Keratinocyte (primary cell): ENCODE data around the gene CIT. TPM values are rescaled to one million over a fixed set of nuclear protein-coding genes. Genes with fewer than 3 reads are reported as not detected.

Experiments used
- DNase-seq: peaks from one replicate; pipeline ENCODE4 v3.0.0-alpha.2; 2011; ENCODE audit warnings: low read depth, missing footprints, low spot score
- FAIRE-seq: peaks from 2 replicates; lab custom pipeline; 2011; peaks lifted over from hg19 to GRCh38; lab: Jason Lieb, UNC
- H2AFZ ChIP-seq: 2 replicates; pipeline ENCODE4 v1.6.0; 2012; ENCODE audit warnings: low read length, control low read depth, inconsistent platforms; ENCODE audit not compliant: control insufficient read depth
- H3K27ac ChIP-seq: 2 replicates; pipeline ENCODE4 v1.5.1; 2011; ENCODE audit warnings: low read length; ENCODE audit not compliant: control insufficient read depth, insufficient read depth
- H3K27me3 ChIP-seq: 3 replicates; pipeline ENCODE4 v1.6.0; 2011; ENCODE audit warnings: low read length; ENCODE audit not compliant: control insufficient read depth, insufficient read depth; ENCODE audit errors: extremely low read depth
- H3K36me3 ChIP-seq, 2 experiments: 2 replicates in 1 of 2; 3 replicates in 1 of 2; pipeline ENCODE4 v1.5.1; 2011; ENCODE audit warnings: low read length in 2 of 2, mild to moderate bottlenecking in 1 of 2; ENCODE audit not compliant: control insufficient read depth in 2 of 2, insufficient read depth in 2 of 2; ENCODE audit errors: extremely low read depth in 1 of 2
- H3K4me1 ChIP-seq: 3 replicates; pipeline ENCODE4 v1.5.1; 2011; ENCODE audit warnings: low read length; ENCODE audit not compliant: control insufficient read depth, insufficient read depth; ENCODE audit errors: extremely low read depth
- H3K4me2 ChIP-seq: 3 replicates; pipeline ENCODE4 v1.6.0; 2011; ENCODE audit warnings: low read depth, low read length; ENCODE audit not compliant: control insufficient read depth, insufficient read depth; ENCODE audit errors: extremely low read depth
- H3K4me3 ChIP-seq, 3 experiments: fragments of 200-600 bp in 1 of 3; sonication (generic) in 1 of 3; 2 replicates in 2 of 3; 3 replicates in 1 of 3; pipeline ENCODE4 v1.5.1; 2011 to 2016; ENCODE audit warnings: low read length in 3 of 3, mild to moderate bottlenecking in 3 of 3, control low read depth in 2 of 3, inconsistent platforms in 1 of 3, low read depth in 1 of 3, mixed read lengths in 1 of 3, mixed run types in 1 of 3, moderate library complexity in 1 of 3; ENCODE audit not compliant: control insufficient read depth in 2 of 3, insufficient read depth in 2 of 3; ENCODE audit errors: extremely low read depth in 1 of 3
- H3K79me2 ChIP-seq: 2 replicates; pipeline ENCODE4 v1.6.0; 2012; ENCODE audit warnings: low read length; ENCODE audit not compliant: control insufficient read depth, insufficient read depth
- H3K9ac ChIP-seq: 3 replicates; pipeline ENCODE4 v1.6.0; 2011; ENCODE audit warnings: low read length; ENCODE audit not compliant: control insufficient read depth, insufficient read depth; ENCODE audit errors: extremely low read depth
- H3K9me1 ChIP-seq: 3 replicates; pipeline ENCODE4 v1.6.0; 2011; ENCODE audit warnings: low read length; ENCODE audit not compliant: control insufficient read depth, insufficient read depth; ENCODE audit errors: extremely low read depth
- H3K9me3 ChIP-seq: 2 replicates; pipeline ENCODE4 v1.5.1; 2012; ENCODE audit warnings: low read depth, low read length; ENCODE audit not compliant: control insufficient read depth
- H4K20me1 ChIP-seq: 3 replicates; pipeline ENCODE4 v1.6.0; 2011; ENCODE audit warnings: low read length; ENCODE audit not compliant: control insufficient read depth, insufficient read depth; ENCODE audit errors: extremely low read depth
- EZH2 ChIP-seq: IDR thresholded peaks from one replicate; pipeline ENCODE4 v1.6.1; 2012; ENCODE audit warnings: inconsistent platforms, mild to moderate bottlenecking, low read length, moderate library complexity
- dilution Hi-C: fragments of 300-500 bp; cut with MboI; formaldehyde crosslinking; loops from one replicate; pipeline ENCODE4 v1.7.0; 2020; ENCODE audit warnings: low sequenced_read_pairs; ENCODE audit not compliant: extremely low pct_ligation_motif_present
- polyA plus RNA-seq, 5 experiments: library from polyadenylated mRNA; depleted of rRNA in 3 of 5; stranded (reverse) in 3 of 5; stranded (forward) in 1 of 5; unstranded in 1 of 5; fragments of >200 nt; gene quantifications; 1 replicate in 1 of 5; 2 replicates in 3 of 5; 3 replicates in 1 of 5; pipeline versions ENCODE4 v1.2.1 to v1.2.3, GENCODE V29; 2011 to 2012; ENCODE audit warnings: missing spikeins in 2 of 5, low read depth in 1 of 5, low replicate concordance in 1 of 5
- TF ChIP-seq, protein P1 (sequence below), 3 experiments: IDR thresholded peaks in 1 of 3; conservative IDR thresholded peaks in 1 of 3; optimal IDR thresholded peaks in 1 of 3; 2 replicates in 2 of 3; 3 replicates in 1 of 3; pipeline versions ENCODE3 to v1.5.1; 2011; ENCODE audit warnings: low read length in 3 of 3, mild to moderate bottlenecking in 3 of 3, moderate library complexity in 2 of 3, control low read depth in 1 of 3, inconsistent platforms in 1 of 3; ENCODE audit not compliant: insufficient read depth in 2 of 3; ENCODE audit errors: extremely low read depth in 1 of 3

CIT gene
- polyA plus RNA-seq, 1 donor (not counting 4 experiments of a cell fraction or from before 2014, with no cell fraction given) = 6.2 TPM

DNA sequence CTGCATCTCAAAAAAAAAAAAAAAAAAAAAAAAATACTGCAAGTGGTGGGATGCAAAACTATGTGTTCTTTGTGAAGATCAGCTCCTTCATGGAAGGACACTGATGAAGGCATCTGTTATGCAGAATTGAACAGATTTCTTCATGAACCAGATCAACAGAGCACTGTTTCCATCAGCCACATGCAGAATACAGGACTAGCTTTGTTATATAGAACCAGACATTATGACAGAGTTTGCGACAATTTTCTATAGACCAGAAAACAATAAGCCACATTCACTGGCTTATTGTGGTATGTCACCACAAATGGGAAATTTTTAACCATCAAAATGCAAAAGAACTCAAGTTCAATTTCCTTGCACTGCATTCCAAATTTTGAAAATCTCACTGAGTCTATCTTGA is 34.7 kb downstream of the CIT start:
- no peak overlapping the region for H3K4me2 ChIP-seq
- TF ChIP-seq, protein P1, sequence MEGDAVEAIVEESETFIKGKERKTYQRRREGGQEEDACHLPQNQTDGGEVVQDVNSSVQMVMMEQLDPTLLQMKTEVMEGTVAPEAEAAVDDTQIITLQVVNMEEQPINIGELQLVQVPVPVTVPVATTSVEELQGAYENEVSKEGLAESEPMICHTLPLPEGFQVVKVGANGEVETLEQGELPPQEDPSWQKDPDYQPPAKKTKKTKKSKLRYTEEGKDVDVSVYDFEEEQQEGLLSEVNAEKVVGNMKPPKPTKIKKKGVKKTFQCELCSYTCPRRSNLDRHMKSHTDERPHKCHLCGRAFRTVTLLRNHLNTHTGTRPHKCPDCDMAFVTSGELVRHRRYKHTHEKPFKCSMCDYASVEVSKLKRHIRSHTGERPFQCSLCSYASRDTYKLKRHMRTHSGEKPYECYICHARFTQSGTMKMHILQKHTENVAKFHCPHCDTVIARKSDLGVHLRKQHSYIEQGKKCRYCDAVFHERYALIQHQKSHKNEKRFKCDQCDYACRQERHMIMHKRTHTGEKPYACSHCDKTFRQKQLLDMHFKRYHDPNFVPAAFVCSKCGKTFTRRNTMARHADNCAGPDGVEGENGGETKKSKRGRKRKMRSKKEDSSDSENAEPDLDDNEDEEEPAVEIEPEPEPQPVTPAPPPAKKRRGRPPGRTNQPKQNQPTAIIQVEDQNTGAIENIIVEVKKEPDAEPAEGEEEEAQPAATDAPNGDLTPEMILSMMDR (optimal IDR thresholded peaks at IDR 0.05 in 1 of 3, IDR thresholded peaks at IDR 0.05 in 1 of 3, conservative IDR thresholded peaks at IDR 0.05 in 1 of 3; ENCODE audit: extremely low read depth in 1 of 3, insufficient read depth in 2 of 3, low read length in 3 of 3) = no peak
- TF ChIP-seq EZH2 = no peak
- H3K4me3 ChIP-seq = no peak overlapping the region
- H3K9me3 ChIP-seq = no peaks in the 10 kb centered on the region
- dilution Hi-C loops = no loop called here
- DNase-seq = no peak
- no peaks in the 10 kb centered on the region for H3K79me2 ChIP-seq
- H3K4me1 ChIP-seq = no peaks in the 10 kb centered on the region
- no peaks in the 10 kb centered on the region for H3K9me1 ChIP-seq
- FAIRE-seq = no peak
- H3K27ac ChIP-seq = no peak overlapping the region
- no peaks in the 10 kb centered on the region for H3K27me3 ChIP-seq
- H3K36me3 ChIP-seq = no peaks in the 10 kb centered on the region
- H3K9ac ChIP-seq = no peak overlapping the region
- no peak overlapping the region for H2AFZ ChIP-seq
- H4K20me1 ChIP-seq = no peaks in the 10 kb centered on the region

DNA sequence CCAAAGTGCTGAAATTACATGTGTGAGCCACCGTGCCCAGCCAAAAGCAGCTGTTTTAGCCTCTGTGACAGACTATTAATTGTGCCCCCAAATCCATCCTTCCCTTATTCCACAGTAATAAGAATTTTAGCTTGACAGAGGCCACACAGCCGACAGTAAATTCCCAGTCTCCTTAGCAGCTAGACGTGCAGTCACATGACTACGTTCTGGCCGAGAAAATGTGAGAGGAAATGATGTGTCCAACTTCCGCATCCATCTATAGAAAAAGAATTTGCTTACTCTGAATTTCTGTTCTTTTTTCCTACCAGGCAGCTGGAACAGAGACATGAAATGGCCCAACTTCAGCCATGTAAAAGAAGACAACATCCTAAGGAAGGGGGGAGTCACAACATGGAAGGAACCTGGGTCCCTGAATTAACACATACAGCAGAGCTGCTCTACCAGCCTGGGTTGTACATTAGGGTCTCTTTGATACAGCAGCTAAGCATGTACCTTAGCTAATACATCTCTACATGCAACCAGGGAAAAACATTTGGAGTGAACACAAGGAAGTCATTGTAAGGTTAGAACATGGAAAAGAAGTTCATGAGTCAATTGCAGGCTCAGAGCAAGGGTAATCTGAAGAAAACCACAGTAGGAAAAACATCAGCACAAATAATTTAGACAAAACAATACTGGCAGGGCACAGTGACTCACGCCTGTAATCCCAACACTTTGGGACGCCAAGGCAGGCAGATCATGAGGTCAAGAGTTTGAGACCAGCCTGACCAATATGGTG is 35.5 kb downstream of the CIT start:
- dilution Hi-C loops = no loop called here
- Histone ChIP-seq H3K9me1 (no peaks in the 10 kb centered on the region), H3K4me1 (peaks cover 5% of the 10 kb centered on the region), H3K27ac (no peak overlapping the region), H4K20me1 (no peaks in the 10 kb centered on the region), H2AFZ (no peak overlapping the region), H3K4me3 (no peak overlapping the region), H3K79me2 (no peaks in the 10 kb centered on the region), H3K9ac (no peak overlapping the region), H3K27me3 (no peaks in the 10 kb centered on the region), H3K4me2 (no peak overlapping the region), H3K36me3 (no peaks in the 10 kb centered on the region), H3K9me3 (no peaks in the 10 kb centered on the region)
- TF ChIP-seq EZH2 = no peak
- TF ChIP-seq, protein P1 (optimal IDR thresholded peaks at IDR 0.05 in 1 of 3, IDR thresholded peaks at IDR 0.05 in 1 of 3, conservative IDR thresholded peaks at IDR 0.05 in 1 of 3; ENCODE audit: extremely low read depth in 1 of 3, insufficient read depth in 2 of 3, low read length in 3 of 3) = no peak
- FAIRE-seq (no peak), DNase-seq (no peak)
